HUES48 (cell line): ENCODE results near the gene EVA1A.

ENCODE experiments used
- H3K27ac ChIP-seq: one replicate; pipeline ENCODE4 v1.7.0; 2013; ENCODE audit warnings: low read depth, low read length, inconsistent platforms
- H3K27me3 ChIP-seq: 2 replicates; pipeline ENCODE4 v1.6.1; 2013; ENCODE audit warnings: mild to moderate bottlenecking, low read length; ENCODE audit not compliant: control insufficient read depth, insufficient read depth
- H3K36me3 ChIP-seq: 2 replicates; pipeline ENCODE4 v1.6.1; 2013; ENCODE audit warnings: low read length; ENCODE audit not compliant: control insufficient read depth, insufficient read depth
- H3K4me1 ChIP-seq: 2 replicates; pipeline ENCODE4 v1.6.1; 2013; ENCODE audit warnings: mild to moderate bottlenecking, low read length; ENCODE audit not compliant: control insufficient read depth, insufficient read depth
- H3K4me3 ChIP-seq: 2 replicates; pipeline ENCODE4 v1.5.1; 2013; ENCODE audit warnings: mild to moderate bottlenecking, low read depth, low read length
- H3K9ac ChIP-seq: 2 replicates; pipeline ENCODE4 v1.6.1; 2013; ENCODE audit warnings: mild to moderate bottlenecking, low read depth, low read length, moderate library complexity
- H3K9me3 ChIP-seq: 2 replicates; pipeline ENCODE4 v1.6.1; 2013; ENCODE audit warnings: low read length; ENCODE audit not compliant: control insufficient read depth, insufficient read depth

Gene EVA1A

GRCh38 chr2:75570948-75571729, 10.4 kb upstream of the EVA1A start:
- Histone ChIP-seq H3K27me3 (no peaks in the 10 kb centered on the region), H3K4me1 (no peaks in the 10 kb centered on the region), H3K27ac (no peak overlapping the region), H3K36me3 (no peaks in the 10 kb centered on the region), H3K9ac (no peak overlapping the region), H3K9me3 (no peaks in the 10 kb centered on the region), H3K4me3 (no peak overlapping the region)

GRCh38 chr2:75570024-75570947, 9.5 kb upstream of the EVA1A start:
- H3K4me1 ChIP-seq, result no peaks in the 10 kb centered on the region
- H3K27me3 ChIP-seq, result no peaks in the 10 kb centered on the region
- H3K27ac ChIP-seq, result no peak overlapping the region
- no peak overlapping the region for H3K4me3 ChIP-seq
- no peak overlapping the region for H3K9ac ChIP-seq
- no peaks in the 10 kb centered on the region for H3K9me3 ChIP-seq
- no peaks in the 10 kb centered on the region for H3K36me3 ChIP-seq

GRCh38 chr2:75569546-75569945, 8.8 kb upstream of the EVA1A start:
- H3K27me3 ChIP-seq, result no peaks in the 10 kb centered on the region

GRCh38 chr2:75568174-75568573, 7.4 kb upstream of the EVA1A start:
- H3K9me3 ChIP-seq, result no peaks in the 10 kb centered on the region
- no peaks in the 10 kb centered on the region for H3K36me3 ChIP-seq
- no peak overlapping the region for H3K9ac ChIP-seq
- H3K4me3 ChIP-seq, result no peak overlapping the region
- no peaks in the 10 kb centered on the region for H3K27me3 ChIP-seq
- no peak overlapping the region for H3K27ac ChIP-seq
- H3K4me1 ChIP-seq, result no peaks in the 10 kb centered on the region

More at GRCh38 chr2:75569546-75569945, 8.8 kb upstream of the EVA1A start:
- Histone ChIP-seq H3K9ac (no peak overlapping the region), H3K9me3 (no peaks in the 10 kb centered on the region), H3K36me3 (no peaks in the 10 kb centered on the region), H3K27ac (no peak overlapping the region), H3K4me3 (no peak overlapping the region), H3K4me1 (no peaks in the 10 kb centered on the region)

DNA sequence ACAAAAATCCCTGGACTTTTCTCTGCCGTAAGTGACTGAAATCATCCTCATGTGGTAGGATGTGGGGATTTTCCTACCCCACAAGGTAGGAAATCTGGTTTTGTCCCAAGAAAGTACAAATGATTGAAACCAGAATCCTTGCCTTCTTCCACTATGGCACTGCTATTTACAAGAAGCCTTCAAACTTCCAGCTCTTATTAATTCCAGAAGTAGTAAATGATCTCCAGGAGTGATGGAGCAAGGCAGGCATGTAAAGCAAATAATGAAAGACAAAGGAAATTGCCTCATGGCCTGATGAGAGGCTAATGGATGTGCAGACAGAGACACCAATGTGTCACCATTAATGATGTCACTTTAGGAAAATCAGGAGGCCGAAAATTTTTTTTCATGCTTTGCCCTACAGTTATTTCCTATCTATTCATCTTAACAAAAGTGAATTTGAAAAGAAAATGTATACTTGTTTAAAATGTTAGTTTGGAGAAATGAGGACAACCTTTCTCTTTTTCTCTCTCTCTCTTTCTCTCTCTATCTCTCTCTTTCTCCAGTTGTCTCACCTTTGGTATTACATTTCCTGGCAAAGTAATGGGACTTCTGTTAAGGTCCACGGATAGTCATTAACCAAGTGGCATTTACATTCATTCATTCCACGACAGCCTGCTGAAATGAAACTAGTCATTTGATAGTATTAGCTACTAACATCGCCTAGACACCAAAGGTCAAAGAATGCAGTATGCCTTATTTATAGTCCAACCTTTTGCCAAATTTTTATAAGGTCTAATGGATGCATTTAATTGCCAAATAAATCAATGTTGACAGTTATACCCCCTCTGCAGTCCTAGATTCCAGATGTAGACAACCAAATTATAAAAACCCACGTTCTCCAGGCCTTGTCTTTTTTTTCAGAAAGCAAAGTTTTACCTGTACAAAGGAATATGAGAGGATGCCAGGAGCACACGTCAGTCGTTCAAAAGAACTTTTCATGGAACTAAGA, 5.0 kb upstream of the EVA1A start:
- H3K4me1 ChIP-seq, result peaks cover 8% of the 10 kb centered on the region
- peaks cover 13% of the 10 kb centered on the region for H3K27me3 ChIP-seq
- no peak overlapping the region for H3K9ac ChIP-seq
- no peak overlapping the region for H3K27ac ChIP-seq
- no peaks in the 10 kb centered on the region for H3K9me3 ChIP-seq
- H3K4me3 ChIP-seq, result no peak overlapping the region
- no peaks in the 10 kb centered on the region for H3K36me3 ChIP-seq

GRCh38 chr2:75564713-75565359, 4.1 kb upstream of the EVA1A start:
- no peak overlapping the region for H3K4me3 ChIP-seq
- H3K27me3 ChIP-seq, result peaks cover 15% of the 10 kb centered on the region
- H3K9me3 ChIP-seq, result no peaks in the 10 kb centered on the region
- no peak overlapping the region for H3K27ac ChIP-seq
- no peaks in the 10 kb centered on the region for H3K36me3 ChIP-seq
- peaks cover 8% of the 10 kb centered on the region for H3K4me1 ChIP-seq
- H3K9ac ChIP-seq, result no peak overlapping the region

- Histone ChIP-seq H3K27me3 (peaks cover 18% of the 10 kb centered on the region), H3K27ac (no peak overlapping the region), H3K4me1 (peaks cover 8% of the 10 kb centered on the region), H3K36me3 (no peaks in the 10 kb centered on the region), H3K9ac (no peak overlapping the region), H3K9me3 (no peaks in the 10 kb centered on the region), H3K4me3 (no peak overlapping the region)
Measured at GRCh38 chr2:75564026-75564688, 3.4 kb upstream of the EVA1A start.

GRCh38 chr2:75563591-75563990, 2.9 kb upstream of the EVA1A start:
- Histone ChIP-seq H3K27me3 (peaks cover 22% of the 10 kb centered on the region), H3K4me1 (peaks cover 8% of the 10 kb centered on the region), H3K27ac (no peak overlapping the region), H3K9me3 (no peaks in the 10 kb centered on the region), H3K9ac (no peak overlapping the region), H3K36me3 (no peaks in the 10 kb centered on the region), H3K4me3 (no peak overlapping the region)

- no peaks in the 10 kb centered on the region for H3K9me3 ChIP-seq
- H3K4me3 ChIP-seq, result no peak overlapping the region
- no peaks in the 10 kb centered on the region for H3K36me3 ChIP-seq
- no peak overlapping the region for H3K27ac ChIP-seq
- H3K4me1 ChIP-seq, result peaks cover 8% of the 10 kb centered on the region
- H3K27me3 ChIP-seq, result peaks cover 25% of the 10 kb centered on the region
- no peak overlapping the region for H3K9ac ChIP-seq
Measured at GRCh38 chr2:75562513-75562864, 1.8 kb upstream of the EVA1A start.
